A549 (cell line): ENCODE measurements around the gene ALKBH6.

Source experiments
- CEBPB ChIP-seq, 2 experiments: fragments of >200 bp in 1 of 2; sonication (Bioruptor Twin) in 1 of 2; formaldehyde crosslinking in 1 of 2; IDR thresholded peaks; 2 replicates each; pipeline ENCODE4 v1.6.1; 2012 to 2016
- EP300 ChIP-seq, 2 experiments: fragments of >200 bp; sonication (Bioruptor Twin); formaldehyde crosslinking; IDR thresholded peaks; 2 replicates in 1 of 2; 3 replicates in 1 of 2; pipeline ENCODE4 v1.6.1; 2016 to 2017
- MYC ChIP-seq: IDR thresholded peaks from 2 replicates; pipeline ENCODE4 v1.6.1; 2012; ENCODE audit warnings: mild to moderate bottlenecking, inconsistent platforms, low read length, improper control_type of control experiment, borderline replicate concordance
- POLR2A ChIP-seq: IDR thresholded peaks from 2 replicates; pipeline ENCODE4 v1.6.1; 2012; ENCODE audit warnings: mild to moderate bottlenecking, low read length
- RCOR1 ChIP-seq: fragments of 150-350 bp; IDR thresholded peaks from 2 replicates; pipeline ENCODE4 v1.6.1; 2014; ENCODE audit warnings: antibody characterized with exemption, low read length, low read depth
- SMC3 ChIP-seq: fragments of >200 bp; sonication (Bioruptor Twin); formaldehyde crosslinking; IDR thresholded peaks from 3 replicates; pipeline ENCODE4 v1.6.1; 2018; ENCODE audit warnings: inconsistent platforms
- TFCP2L1 ChIP-seq: fragments of 250-450 bp; sonication (Bioruptor Pico); IDR thresholded peaks from 2 replicates; pipeline ENCODE4 v1.5.0; 2021; ENCODE audit warnings: mild to moderate bottlenecking
- TF ChIP-seq, protein P1 (sequence below): fragments of >200 bp; sonication (Bioruptor Twin); formaldehyde crosslinking; IDR thresholded peaks from 3 replicates; pipeline ENCODE4 v1.5.1; 2016

DNA sequence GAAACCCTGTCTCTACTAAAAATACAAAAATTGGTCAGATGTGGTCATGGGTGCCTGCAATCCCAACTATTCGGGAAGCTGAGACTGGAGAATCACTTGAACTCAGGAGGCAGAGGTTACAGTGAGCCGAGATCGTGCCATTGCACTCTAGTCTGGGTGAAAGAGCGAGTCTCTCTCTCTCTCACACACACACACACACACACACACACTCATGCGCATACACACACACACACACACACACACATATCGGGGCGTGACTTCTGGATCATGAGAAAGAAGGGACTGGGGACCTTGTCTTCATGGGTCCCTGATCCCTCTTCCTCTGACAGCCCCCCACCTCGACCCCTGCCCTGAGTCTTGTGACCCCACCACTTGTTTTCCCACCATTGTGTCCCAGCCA is 30.8 kb downstream of the ALKBH6 start:
- TF ChIP-seq, protein P1, sequence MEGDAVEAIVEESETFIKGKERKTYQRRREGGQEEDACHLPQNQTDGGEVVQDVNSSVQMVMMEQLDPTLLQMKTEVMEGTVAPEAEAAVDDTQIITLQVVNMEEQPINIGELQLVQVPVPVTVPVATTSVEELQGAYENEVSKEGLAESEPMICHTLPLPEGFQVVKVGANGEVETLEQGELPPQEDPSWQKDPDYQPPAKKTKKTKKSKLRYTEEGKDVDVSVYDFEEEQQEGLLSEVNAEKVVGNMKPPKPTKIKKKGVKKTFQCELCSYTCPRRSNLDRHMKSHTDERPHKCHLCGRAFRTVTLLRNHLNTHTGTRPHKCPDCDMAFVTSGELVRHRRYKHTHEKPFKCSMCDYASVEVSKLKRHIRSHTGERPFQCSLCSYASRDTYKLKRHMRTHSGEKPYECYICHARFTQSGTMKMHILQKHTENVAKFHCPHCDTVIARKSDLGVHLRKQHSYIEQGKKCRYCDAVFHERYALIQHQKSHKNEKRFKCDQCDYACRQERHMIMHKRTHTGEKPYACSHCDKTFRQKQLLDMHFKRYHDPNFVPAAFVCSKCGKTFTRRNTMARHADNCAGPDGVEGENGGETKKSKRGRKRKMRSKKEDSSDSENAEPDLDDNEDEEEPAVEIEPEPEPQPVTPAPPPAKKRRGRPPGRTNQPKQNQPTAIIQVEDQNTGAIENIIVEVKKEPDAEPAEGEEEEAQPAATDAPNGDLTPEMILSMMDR = no peak
- TF ChIP-seq RCOR1 (no peak), CEBPB (IDR thresholded peaks at IDR 0.05) (no peak), EP300 (IDR thresholded peaks at IDR 0.05) (no peak), MYC (no peak), TFCP2L1 (no peak), POLR2A (no peak), SMC3 (no peak)
